HEK293 (cell line): ENCODE data around the gene IRX2.

Source experiments
- ZNF707 ChIP-seq: fragments of 450-650 bp; formaldehyde crosslinking; IDR thresholded peaks from 2 replicates; pipeline ENCODE4 v1.5.1; 2016; ENCODE audit warnings: missing biosample characterization, missing genetic modification characterization
- TF ChIP-seq, protein P1 (sequence below): fragments of 450-650 bp; formaldehyde crosslinking; IDR thresholded peaks from 2 replicates; pipeline ENCODE4 v1.5.1; 2016; ENCODE audit warnings: missing biosample characterization, missing genetic modification characterization

DNA sequence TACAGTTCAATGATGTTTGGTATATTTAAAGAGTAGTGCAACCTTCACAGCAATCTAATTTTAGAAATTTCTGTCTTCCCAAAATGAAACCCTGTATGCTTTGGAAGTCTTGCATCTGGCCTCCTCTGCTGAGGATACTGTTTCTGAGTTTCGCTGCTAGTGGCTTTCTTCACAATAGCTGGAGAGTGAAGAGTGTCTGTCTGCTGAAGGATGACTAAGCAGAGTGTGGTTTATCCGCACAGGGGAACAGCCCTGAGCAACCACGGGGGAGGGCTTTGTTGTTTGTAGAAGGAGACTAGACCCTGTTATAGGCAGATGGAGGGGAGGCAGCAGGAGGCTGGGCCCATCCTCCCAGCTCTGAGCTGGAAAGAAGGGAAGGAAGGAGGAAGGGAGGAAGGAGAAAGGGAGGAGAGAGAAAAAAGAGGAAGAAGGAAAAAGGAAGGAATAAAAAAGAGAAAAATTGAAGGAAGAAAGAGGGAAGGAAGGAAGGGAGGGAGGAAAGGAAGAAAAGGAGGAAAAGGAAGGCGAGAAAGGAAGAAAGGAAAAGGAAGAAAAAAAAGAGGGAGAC, 10.5 kb upstream of the IRX2 start:
- TF ChIP-seq, protein P1, sequence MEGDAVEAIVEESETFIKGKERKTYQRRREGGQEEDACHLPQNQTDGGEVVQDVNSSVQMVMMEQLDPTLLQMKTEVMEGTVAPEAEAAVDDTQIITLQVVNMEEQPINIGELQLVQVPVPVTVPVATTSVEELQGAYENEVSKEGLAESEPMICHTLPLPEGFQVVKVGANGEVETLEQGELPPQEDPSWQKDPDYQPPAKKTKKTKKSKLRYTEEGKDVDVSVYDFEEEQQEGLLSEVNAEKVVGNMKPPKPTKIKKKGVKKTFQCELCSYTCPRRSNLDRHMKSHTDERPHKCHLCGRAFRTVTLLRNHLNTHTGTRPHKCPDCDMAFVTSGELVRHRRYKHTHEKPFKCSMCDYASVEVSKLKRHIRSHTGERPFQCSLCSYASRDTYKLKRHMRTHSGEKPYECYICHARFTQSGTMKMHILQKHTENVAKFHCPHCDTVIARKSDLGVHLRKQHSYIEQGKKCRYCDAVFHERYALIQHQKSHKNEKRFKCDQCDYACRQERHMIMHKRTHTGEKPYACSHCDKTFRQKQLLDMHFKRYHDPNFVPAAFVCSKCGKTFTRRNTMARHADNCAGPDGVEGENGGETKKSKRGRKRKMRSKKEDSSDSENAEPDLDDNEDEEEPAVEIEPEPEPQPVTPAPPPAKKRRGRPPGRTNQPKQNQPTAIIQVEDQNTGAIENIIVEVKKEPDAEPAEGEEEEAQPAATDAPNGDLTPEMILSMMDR (tag by site-specific recombination), result no peak
- no peak for TF ChIP-seq ZNF707
